ENCODE data around the gene ITPA. TPM values are rescaled to one million over a fixed set of nuclear protein-coding genes. Genes with fewer than 3 reads are reported as not detected.

The ITPA gene
- polyA plus RNA-seq, 3 donors, result 61.3 to 80.5 (median 69.5) TPM

DNA sequence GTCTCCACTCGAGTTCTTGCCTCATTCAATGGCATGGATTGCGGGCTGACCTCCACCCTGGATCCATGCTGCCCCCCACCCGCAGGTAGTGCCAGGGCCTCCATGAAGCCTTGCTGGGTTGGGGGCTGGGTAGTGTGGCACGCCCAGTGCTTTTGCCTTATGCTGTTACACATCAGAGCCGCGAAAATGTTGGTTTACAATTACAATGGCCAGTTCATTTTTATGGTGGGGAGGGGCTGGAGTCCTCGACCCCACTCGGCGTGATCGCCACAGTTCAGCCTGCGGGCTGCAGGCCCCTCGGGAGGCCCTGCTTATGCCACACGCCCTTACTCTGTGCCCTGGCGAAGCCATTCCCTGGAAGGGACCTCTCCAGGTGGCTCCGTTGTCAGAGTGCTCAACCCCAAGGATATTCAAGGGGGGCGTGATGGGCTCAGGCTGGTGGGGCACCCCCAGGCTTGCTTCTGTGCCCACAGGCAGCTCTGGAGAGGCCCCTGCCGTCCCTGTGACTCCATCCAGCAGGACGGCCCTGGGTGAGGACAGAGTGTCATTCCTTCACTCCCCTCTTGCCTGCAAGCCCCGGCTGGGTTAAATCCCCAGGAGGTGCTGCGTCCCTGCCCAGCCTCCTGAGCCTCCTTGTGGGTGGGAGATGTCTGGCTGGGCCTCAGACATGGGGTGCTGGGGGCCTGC lies 14.8 kb downstream of the ITPA start:
- no peak for DNase-seq

DNA sequence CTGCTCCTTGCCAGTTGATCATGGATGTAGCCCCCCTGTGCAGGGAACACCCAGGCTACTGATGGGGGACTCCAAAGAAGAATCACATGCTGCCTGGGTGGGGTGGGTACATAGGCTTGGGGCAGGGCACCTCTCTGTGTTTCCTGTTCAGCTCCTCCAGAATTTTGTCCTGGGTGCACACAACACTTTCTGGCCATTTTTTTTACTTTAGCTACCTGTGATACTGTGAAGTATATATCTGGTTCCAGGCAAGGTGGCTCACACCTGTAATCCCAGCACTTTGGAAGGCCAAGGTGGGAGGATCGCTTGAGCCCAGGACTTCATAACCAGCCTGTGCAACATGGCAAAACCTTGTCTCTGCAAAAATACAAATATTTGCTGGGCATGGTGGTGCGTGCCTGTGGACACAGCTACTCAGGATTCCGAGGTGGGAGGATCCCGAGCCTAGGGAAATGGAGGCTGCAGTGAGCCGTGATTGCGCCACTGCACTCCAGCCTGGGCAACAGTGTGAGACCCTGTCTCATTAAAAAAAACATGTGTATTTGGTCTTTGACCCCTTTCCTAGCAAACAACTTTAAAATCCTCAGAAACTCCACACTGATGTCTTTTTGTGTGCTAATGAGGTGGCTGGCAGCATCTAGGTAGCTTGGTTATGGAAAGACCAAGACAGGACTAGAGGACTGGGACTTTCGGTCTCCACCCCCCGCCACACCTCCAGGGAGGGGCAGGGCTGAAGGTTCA lies 15.6 kb downstream of the ITPA start:
- no peak for DNase-seq

DNA sequence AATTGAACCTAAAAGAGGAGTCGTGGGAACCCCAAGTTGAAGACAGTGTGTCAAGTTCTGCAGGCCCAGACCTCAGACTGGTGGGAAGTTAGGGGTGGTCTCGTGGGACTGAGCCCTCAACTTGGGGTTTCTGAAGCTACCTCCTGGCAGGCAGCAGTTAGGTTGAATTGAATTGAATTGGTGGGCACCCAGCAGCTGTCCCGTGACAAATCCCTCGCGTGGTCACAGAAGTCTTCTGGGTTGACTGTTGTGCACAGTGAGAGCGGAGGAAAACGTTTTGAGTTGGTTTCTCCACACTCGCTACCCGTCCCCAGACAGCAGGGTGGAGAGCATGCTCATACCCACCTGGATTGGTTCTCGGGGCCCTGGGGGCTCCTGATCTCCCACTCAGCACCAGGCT lies 16.8 kb downstream of the ITPA start:
- DNase-seq, result no peak

DNA sequence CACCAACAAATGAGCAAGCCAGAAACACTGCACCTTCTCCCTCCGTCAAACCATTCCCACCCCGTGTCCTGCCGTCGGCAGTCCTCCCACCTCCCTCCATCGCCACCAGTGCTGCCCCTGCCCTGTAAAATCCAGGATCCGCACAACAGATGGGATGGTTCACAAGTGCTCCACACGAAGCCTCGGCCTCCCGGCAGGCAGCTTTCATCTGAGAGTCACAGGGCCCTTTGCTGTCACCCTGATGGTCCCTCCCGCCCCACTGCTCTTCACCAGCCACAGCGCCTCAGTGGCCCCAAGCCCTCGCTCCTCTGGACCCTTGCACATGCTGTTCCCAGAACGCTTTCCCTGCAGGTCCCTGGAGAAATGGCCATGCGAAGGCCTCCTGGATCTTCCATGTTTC lies 17.6 kb downstream of the ITPA start:
- DNase-seq, result no peak

DNA sequence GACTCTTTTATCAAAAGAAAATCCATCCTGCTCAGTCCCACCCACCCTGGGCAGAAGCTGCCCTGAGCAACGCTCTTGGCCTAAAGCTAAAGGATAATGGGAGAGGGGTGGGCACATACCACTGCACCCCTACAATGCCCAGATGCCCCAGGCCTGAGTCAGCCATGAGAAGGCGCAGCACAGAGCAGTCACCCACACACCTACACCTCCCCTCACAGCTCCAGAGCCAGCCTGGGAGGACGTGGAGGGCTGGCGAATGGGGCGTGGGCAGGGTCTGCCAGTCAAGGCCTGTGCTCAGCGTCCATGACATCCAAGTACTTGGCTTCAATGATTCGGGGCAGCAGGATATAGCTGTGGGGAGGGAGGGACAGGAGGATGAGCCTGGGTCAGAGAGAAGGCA lies 18.2 kb downstream of the ITPA start:
- no peak for DNase-seq

DNA sequence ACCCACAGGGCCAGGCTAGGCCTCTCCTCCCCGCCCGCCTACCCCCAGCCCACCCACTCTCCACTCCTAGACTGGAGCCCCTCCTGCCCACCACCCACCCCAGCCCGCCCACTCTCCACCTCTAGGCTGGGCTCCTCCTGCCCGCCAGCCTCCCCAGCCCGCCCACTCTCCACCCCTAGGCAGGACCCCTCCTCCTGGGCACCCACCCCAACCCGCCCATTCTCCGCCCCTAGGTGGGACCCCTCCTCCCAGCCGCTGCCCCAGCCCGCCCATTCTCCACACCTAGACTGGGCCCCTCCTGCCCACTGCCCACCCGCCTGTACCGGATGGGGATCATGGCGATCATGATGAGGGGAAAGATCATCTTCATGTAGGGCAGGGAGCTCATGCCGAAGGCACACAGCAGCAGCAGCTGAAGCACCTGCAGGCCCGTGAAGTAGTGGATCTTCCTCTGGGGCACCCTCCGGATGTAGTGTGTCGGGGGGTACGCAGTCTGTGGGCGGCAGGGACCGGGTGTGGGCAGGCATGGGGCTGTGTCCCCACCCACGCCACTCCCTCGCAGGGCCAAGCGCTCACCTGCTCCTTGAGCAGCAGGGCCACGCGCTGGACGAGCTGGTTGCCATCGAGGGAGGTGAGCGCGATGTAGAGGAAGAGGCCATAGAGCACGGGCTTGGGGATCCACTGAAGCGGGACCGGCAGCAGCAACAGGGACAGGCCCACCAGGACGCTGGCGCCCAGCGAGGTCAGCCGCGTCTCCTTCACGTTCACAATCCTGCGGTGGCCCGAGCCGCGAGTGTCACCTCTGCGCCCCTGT lies 18.8 kb downstream of the ITPA start:
- no peak for DNase-seq

DNA sequence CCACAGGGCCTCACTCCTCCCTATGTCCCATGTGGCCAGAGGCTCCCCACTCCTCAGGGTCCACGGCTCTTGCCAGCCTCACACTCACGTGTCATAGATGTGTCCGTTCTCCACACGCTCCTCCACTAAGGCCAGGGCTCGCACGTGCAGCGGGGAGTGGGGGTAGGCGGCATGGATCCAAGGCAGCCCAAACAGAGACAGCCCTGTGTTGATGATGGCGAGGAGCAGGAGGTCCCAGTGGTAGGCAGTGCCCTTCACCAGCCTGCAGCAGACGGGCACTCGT lies 19.4 kb downstream of the ITPA start:
- no peak for DNase-seq

DNA sequence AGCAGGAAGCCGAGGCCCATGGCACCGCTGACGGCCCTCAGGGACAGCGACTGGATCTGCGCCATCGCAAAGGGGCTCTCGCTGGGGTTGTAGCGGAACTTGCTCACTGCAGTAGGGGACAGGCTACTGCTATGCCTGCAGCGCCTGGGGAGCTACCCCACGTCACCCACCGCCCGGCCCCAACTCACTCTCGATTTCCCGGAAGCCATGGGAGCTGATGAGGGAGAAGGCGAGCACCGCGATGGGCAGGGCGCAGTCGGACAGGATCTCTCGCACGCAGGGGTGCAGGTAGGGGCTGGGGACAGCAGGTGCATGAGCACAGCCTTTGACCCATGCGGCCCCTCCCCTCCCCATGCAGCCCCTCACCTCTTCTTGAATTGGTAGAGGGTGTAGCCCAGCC lies 19.9 kb downstream of the ITPA start:
- DNase-seq, result no peak

DNA sequence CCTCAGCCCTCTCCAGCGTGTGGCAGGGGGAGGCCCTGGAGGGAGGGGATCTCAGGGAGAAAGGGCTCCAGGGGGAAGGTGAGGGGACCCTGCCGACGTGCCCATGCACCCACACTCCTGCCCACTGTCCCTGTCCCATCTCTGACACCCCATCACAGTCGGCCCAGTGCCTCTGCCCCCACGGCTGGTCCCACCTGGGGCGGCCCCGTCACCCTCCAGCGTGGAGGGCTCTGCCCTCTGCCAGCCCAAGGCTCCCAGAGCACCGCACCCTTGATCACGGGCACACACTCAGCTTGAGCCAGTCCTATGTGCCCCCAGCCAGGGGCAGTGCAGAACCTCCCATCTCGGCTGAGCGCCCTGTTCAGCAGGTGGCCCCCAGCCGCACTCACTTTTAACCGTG lies 20.5 kb downstream of the ITPA start:
- DNase-seq, result no peak

DNA sequence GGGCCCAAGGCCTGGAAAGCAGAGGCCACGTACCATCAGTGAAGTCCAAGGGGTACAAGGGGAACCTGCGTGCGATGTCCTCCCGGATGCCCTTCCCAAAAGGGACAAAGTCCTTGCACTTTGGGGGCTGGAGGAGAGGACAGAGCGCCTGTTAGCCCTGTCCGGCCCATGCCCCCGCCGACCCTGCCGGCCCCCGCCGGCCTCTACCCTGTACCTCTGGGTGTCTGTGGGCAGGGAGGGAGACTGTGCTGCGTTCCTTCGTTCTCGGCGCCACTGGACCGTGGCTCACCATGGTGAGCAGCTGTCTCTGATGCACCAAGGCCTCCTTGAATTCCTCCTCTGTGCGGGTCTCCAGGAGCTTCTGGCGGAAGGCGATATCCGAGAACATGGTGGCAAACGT lies 21.8 kb downstream of the ITPA start:
- no peak for DNase-seq

DNA sequence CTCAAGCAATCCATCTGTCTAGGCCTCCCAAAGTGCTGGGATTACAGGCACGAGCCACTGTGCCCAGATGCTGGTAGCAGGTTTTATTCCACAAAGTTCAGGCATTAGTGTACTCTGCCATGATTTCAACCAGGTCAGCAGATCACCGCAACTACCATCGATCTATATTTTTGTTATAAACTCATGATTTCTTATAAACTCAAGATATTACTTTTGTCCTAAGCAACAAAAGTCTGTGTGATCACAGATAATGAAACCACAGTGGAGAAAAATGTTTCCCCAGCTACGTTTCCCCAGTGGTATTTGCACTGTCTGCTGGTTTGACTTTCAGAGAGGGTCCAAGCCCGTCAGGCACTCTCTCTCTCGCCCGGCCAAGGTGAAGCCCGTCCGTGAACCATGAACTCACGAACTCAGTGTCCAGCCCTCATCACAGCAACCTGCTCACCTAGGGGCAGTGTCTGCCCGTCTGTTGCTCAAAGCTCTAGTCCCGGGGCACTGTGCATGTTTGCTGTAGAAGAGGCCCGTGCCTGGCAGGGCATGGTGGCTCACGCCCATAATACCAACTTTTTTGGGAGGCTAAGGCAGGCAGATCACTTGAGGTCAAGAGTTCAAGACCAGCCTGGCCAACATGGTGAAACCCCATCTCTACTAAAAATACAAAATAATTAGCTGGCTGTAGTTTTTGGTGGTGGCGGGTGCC lies 22.7 kb downstream of the ITPA start:
- DNase-seq, result no peak

DNA sequence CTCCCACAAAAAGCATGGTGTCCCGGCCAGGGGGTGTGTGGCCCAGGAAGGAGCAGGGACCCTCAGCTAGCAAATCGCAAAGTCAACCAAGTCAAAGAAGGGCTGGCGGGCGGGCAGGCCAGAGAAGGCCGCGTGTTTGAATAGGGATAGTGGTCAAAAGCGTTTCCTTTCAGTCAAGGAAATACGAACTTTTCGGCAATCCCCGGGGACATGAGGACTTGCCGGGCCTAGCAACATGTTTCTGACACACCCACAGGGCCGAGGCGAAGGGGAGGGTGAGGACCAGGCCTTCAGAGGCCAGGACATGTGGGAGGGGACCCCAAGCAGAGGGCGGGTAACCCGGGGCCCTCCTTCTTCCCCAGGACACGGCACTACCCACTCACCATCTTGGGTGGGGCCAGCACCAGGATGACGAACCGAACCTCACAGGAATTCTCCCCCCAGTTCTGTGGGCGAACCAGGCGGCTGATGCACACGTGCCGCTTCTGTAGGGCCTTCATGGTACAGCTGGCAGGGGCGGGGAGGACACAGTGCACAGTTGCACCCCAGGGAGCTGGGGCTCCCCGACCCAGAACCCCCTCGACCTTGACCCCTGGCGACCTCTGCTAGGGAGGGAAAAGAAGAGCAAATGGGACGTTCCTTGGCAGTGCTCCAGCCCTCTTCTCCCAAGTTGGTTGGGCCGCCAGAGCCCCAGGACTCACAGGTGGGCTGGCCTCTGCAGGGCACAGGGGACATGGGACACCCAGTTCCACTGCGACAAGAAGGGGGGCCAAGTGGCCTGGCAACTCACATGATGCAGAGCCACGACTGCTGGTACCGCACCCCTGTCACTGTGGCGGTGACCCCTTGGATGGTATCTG lies 24.1 kb downstream of the ITPA start:
- DNase-seq, result no peak

DNA sequence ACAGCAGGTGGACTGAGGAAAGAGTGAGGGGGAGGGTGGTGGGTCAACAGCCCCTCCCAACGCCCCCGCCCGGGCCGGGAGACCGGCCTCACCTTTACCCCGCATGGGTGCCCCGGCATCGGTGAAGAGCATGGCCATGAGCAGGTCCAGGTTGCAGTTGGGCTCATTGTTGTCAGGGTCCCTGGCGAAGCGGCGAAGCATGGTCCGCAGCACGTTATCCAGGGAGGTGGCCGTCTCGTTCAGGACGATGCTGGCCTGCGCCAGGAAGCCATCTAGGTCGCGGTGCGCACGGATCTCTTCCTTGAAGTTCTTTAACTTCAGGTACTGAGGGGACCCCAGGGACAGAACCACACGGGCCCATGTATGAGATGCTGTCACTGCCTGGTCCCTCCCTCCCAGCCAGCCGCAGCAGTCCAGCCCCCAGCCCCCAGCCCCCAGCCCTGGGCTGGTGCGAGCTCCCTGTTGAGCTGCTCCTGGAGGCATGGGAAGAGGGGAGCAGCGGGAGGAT lies 24.7 kb downstream of the ITPA start:
- no peak for DNase-seq

DNA sequence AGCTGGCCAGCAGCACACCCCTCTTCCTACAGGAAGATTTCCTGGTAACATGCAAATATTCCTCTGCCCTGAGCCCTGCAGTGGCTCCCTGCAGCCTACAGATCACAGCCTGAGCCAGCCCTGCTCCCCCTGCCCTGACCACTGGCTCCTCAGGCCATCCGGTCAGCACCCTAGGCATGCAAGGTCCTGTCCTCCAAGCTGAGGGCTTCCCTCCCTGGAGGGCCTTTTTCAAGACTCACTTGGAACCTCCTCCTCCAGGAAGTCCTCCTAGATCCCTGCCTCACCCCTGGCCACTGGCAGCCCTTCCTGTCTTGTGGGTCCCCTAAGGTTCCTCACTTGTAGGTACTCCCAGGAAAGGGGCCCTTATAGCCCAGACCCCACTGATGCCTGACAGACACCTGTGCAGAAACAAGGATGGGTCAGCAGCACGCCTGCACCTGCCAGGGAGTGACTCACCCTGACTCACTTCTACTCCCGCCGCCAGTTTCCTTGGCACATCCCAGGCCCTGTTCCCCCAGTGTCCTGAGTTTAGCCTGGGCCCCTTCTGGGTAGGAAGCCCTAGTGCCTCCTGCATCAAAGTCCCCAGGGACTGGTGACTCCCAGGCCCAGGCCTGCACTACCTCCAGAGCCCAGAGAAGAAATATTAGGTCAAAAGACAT lies 26.5 kb downstream of the ITPA start:
- DNase-seq, result no peak

DNA sequence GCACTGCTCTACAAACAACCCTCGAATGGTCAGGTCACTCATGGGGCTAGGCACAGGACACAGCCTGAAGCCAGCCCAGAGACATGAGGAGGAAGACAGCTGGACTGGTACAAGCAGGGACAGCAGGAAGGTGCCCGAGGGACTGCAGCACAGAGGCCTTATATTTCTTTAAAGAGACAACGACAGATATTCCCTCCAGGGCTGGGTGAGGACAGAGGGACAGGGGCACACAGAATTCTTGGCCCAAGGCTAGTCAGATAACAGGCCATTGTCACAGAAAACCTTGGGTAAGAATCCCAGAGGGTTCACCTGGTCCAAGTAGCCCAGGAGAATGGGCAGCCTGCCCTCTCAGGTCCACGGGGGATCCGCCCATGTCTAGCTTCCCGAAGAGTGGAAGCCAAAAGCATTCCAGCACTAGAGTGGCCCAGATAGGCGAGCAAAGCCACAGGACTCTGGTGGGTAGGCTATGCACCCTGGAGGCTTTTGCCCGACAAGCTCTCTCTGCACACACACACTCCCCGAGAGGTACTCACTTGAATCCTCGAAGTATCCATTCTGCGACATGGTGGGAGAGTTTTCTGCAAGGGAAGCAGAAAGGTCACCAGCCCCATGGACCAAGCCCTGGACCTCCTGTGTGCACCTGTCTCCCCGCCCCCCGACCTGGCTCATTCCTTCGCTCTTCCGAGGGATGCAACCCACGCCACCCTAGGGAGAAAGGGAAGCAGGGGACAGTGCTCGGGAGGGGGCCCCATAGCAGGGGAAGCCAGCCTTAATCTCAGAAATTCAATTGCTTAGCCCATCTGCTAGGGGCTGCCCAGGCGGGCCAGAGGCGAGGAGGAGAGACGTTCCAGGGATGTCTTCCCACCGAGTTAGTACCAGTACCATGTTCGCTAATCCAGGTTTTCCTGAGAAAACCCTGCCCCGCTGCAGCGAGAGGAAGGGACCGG lies 28.0 kb downstream of the ITPA start:
- DNase-seq, result no peak

DNA sequence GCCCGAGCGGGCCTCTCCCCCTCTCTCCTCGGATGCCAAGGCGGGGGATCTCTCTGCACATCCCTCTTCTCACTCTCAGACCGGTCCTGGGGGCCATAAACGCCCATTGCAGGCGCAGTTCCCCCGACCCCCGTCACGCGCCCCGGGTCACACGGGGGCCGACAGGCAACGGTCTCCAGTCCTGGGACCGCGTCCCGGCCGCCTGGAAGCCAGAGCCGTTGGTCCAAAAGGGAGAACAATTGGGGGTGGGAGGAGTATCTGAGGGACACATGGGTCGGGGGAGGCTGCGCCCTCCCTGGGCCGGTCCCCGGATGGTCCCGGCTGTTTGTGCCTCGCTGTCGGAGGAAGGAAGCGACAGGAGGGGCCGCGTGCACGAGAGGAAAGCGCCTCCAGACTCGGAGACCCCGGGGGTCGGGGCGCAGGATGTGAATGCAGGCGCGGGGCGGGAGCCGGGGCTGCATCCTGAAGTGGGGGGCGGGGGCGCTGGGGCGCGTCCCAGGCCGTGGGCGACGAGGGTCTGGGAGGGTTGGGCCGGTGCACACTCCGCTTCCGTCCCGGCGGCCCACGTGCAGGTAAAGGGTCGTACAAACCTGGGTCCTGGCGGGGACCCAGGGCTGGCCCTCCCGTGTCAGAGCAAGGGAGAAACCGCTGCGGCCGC lies 28.8 kb downstream of the ITPA start:
- DNase-seq, result no peak

DNA sequence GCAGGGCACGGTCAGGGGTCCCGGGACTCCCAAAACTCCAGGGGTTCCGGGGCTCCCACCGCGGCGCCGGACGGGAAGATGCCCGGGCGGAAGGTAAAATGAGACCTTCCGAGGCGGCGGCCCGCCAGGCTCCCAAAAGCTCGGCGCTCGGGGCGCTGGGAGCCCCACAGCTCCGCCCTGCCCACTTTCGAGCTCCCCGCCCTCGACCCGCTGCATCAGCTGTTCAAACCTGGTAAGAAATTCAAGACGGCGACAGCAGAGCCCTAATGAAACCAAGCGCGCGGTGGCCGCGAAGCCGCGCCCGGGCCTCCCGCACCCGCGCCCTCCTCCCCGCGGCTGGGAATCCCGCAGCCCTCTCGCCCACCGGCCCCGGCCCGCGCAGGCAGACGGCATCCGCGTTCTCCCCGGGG lies 29.3 kb downstream of the ITPA start:
- no peak for DNase-seq

DNA sequence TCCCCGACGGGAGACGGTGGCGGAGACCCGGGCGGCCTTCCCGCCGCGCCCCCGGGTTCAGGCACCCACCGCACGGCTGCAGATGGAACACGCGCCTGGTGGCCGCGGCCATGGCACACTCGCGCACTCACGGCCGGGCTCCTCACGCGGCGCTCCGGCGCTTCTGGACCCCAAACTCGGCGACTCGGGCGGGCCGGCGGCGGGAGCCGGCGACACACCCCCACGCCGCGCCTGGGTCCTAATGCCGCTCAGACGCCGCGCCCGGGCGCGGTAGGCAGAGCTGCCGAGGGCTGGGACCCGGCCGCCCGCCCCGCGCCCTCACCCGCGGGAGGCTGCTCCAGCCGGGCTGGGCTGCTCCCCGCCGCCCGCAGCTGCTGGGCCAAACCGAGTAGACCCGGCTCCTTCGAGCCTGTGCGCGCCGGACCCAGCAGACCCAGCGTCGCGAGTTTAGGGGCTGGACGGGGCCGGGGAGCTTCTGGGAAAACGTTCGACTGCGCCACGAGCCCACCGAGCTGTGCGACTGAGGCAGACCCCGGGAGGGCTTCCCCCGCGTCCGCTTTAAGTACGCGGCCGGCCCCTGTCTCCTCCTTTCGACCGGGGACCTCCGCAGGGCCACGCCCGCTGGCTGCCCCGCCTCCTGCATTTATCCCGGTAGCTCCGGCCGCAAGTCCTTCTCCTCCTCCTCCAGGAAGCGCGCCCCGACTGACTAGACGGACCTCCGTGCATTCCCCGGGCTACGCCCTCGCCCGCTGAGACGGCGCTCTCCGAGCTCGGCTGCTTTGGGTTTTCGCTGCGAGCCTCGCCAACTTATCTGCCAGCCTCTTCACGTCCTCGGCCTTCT lies 29.9 kb downstream of the ITPA start, which contains the start of gene SLC4A11:
TSS of gene SLC4A11 (minus strand) at position 165 of the 841 bp plus-strand sequence. CDS start at position 112, 53 bp downstream.
- DNase-seq, result no peak
